H1 (cell line): ENCODE data around the gene CADM1. TPM values are rescaled to one million over a fixed set of nuclear protein-coding genes. Genes with fewer than 3 reads are reported as not detected.

Source experiments
- CTCF ChIA-PET: fragments of 300-600 bp; sonication (Branson Sonifier 250); formaldehyde crosslinking; loops from one replicate; lab custom pipeline; 2021; ENCODE audit not compliant: partially characterized antibody; lab: Charles Lee
- POLR2A ChIA-PET: fragments of 300-600 bp; sonication (Branson Sonifier 250); formaldehyde crosslinking; loops from one replicate; lab custom pipeline; 2021; ENCODE audit warnings: inconsistent platforms; ENCODE audit not compliant: partially characterized antibody; lab: Charles Lee
- DNase-seq, 2 experiments: peaks; one replicate each; pipeline versions ENCODE4 v3.0.0 to v3.0.0-alpha.2; 2010 to 2022; ENCODE audit warnings: low spot score in 2 of 2, low read depth in 1 of 2, mixed read lengths in 1 of 2
- FAIRE-seq: peaks from 2 replicates; lab custom pipeline; 2011; peaks lifted over from hg19 to GRCh38; lab: Jason Lieb, UNC
- H2AFZ ChIP-seq: 2 replicates; pipeline ENCODE4 v1.8.1; 2012; ENCODE audit warnings: low read length, inconsistent platforms
- H2AK5ac ChIP-seq: 2 replicates; pipeline ENCODE4 v1.6.1; 2013; ENCODE audit warnings: low read depth, low read length
- H2BK120ac ChIP-seq: replicated peaks from 2 replicates; pipeline ENCODE3; 2013; ENCODE audit warnings: low read depth, low read length, inconsistent platforms
- H2BK12ac ChIP-seq: 2 replicates; pipeline ENCODE4 v1.6.1; 2013; ENCODE audit warnings: low read depth, low read length
- H2BK15ac ChIP-seq: 2 replicates; pipeline ENCODE4 v1.6.1; 2013; ENCODE audit warnings: low read length
- H2BK20ac ChIP-seq: 2 replicates; pipeline ENCODE4 v1.6.1; 2013; ENCODE audit warnings: low read length
- H2BK5ac ChIP-seq: 2 replicates; pipeline ENCODE4 v1.6.1; 2013; ENCODE audit warnings: low read depth, low read length
- H3K14ac ChIP-seq: 2 replicates; pipeline ENCODE4 v1.6.1; 2013; ENCODE audit warnings: inconsistent platforms; ENCODE audit not compliant: insufficient read length
- H3K18ac ChIP-seq: 2 replicates; pipeline ENCODE4 v1.6.1; 2013; ENCODE audit warnings: low read length; ENCODE audit errors: extremely low read depth
- H3K23ac ChIP-seq: 2 replicates; pipeline ENCODE4 v1.6.1; 2013; ENCODE audit warnings: inconsistent platforms; ENCODE audit not compliant: insufficient read length
- H3K23me2 ChIP-seq: 2 replicates; pipeline ENCODE4 v1.6.1; 2013; ENCODE audit warnings: low read depth, low read length
- H3K27ac ChIP-seq: 2 replicates; pipeline ENCODE4 v1.6.1; 2011; ENCODE audit warnings: low read depth, low read length, inconsistent platforms
- H3K27me3 ChIP-seq, 4 experiments: replicated peaks in 1 of 4; 1 replicate in 1 of 4; 2 replicates in 3 of 4; pipeline versions ENCODE4 v1.6.1 to v1.8.1; 2011 to 2013; ENCODE audit warnings: low read length in 3 of 4, mild to moderate bottlenecking in 3 of 4, inconsistent platforms in 2 of 4, mixed read lengths in 2 of 4, moderate library complexity in 1 of 4; ENCODE audit not compliant: control insufficient read depth in 3 of 4, insufficient read depth in 3 of 4; ENCODE audit errors: extremely low read depth in 1 of 4
- H3K36me3 ChIP-seq, 4 experiments: 2 replicates each; pipeline versions ENCODE4 v1.6.1 to v1.8.1; 2011 to 2013; ENCODE audit warnings: mild to moderate bottlenecking in 4 of 4, low read length in 3 of 4, moderate library complexity in 2 of 4, control low read depth in 1 of 4, inconsistent platforms in 1 of 4; ENCODE audit not compliant: insufficient read depth in 4 of 4, control insufficient read depth in 2 of 4
- H3K4ac ChIP-seq: replicated peaks from 2 replicates; pipeline ENCODE3; 2013; ENCODE audit warnings: low read length, low read depth, mixed read lengths, inconsistent platforms; ENCODE audit not compliant: insufficient read length
- H3K4me1 ChIP-seq, 4 experiments: replicated peaks in 1 of 4; 1 replicate in 1 of 4; 2 replicates in 3 of 4; pipeline versions ENCODE4 v1.6.1 to v1.8.1; 2011 to 2013; ENCODE audit warnings: low read length in 3 of 4, inconsistent platforms in 2 of 4, mixed read lengths in 1 of 4; ENCODE audit not compliant: insufficient read depth in 4 of 4, control insufficient read depth in 3 of 4
- H3K4me2 ChIP-seq, 2 experiments: 2 replicates each; pipeline versions ENCODE4 v1.6.1 to v1.8.1; 2011 to 2013; ENCODE audit warnings: low read depth in 2 of 2, low read length in 2 of 2, control low read depth in 1 of 2, inconsistent platforms in 1 of 2, mild to moderate bottlenecking in 1 of 2; ENCODE audit not compliant: insufficient read depth in 1 of 2
- H3K4me3 ChIP-seq, 4 experiments: fragments of 200-600, 300-600 bp in 1 of 4; sonication (generic), shearing (Covaris generic), sonication (Bioruptor Twin) in 1 of 4; 2 replicates each; pipeline versions ENCODE4 v1.5.1 to v1.8.1; 2011 to 2016; ENCODE audit warnings: low read length in 4 of 4, low read depth in 3 of 4, control low read depth in 2 of 4, inconsistent platforms in 2 of 4, mild to moderate bottlenecking in 2 of 4, mixed read lengths in 1 of 4, moderate library complexity in 1 of 4; ENCODE audit not compliant: insufficient read depth in 2 of 4; ENCODE audit errors: extremely low read depth in 1 of 4
- H3K56ac ChIP-seq: replicated peaks from 2 replicates; pipeline ENCODE3; 2013; ENCODE audit warnings: low read depth, mild to moderate bottlenecking, mixed read lengths, low read length, inconsistent platforms; ENCODE audit not compliant: insufficient read length
- H3K79me1 ChIP-seq: 2 replicates; pipeline ENCODE4 v1.6.1; 2013; ENCODE audit warnings: low read depth, low read length, control low read depth
- H3K79me2 ChIP-seq, 2 experiments: 2 replicates each; pipeline versions ENCODE4 v1.6.1 to v1.8.1; 2012 to 2013; ENCODE audit warnings: low read length in 2 of 2, mild to moderate bottlenecking in 2 of 2, inconsistent platforms in 1 of 2; ENCODE audit not compliant: insufficient read depth in 2 of 2, control insufficient read depth in 1 of 2
- H3K9ac ChIP-seq, 4 experiments: replicated peaks in 1 of 4; 1 replicate in 1 of 4; 2 replicates in 3 of 4; pipeline versions ENCODE4 v1.6.1 to v1.8.1; 2011 to 2013; ENCODE audit warnings: low read depth in 3 of 4, low read length in 3 of 4, control low read depth in 2 of 4, mild to moderate bottlenecking in 2 of 4, moderate library complexity in 2 of 4, inconsistent platforms in 1 of 4; ENCODE audit errors: extremely low read depth in 1 of 4
- H3K9me3 ChIP-seq, 2 experiments: 2 replicates each; pipeline versions ENCODE4 v1.6.1 to v1.8.1; 2012 to 2013; ENCODE audit warnings: mild to moderate bottlenecking in 2 of 2, moderate library complexity in 2 of 2, control low read depth in 1 of 2, inconsistent platforms in 1 of 2, low read depth in 1 of 2, low read length in 1 of 2, mixed read lengths in 1 of 2; ENCODE audit not compliant: insufficient read depth in 2 of 2
- H4K20me1 ChIP-seq, 2 experiments: replicated peaks in 1 of 2; 2 replicates each; pipeline versions ENCODE3 to v1.8.1; 2011 to 2013; ENCODE audit warnings: inconsistent platforms in 2 of 2, low read length in 2 of 2, mild to moderate bottlenecking in 1 of 2; ENCODE audit not compliant: insufficient read depth in 2 of 2, control insufficient read depth in 1 of 2
- H4K5ac ChIP-seq: 2 replicates; pipeline ENCODE4 v1.6.1; 2013; ENCODE audit warnings: low read length, low read depth, mixed read lengths, inconsistent platforms; ENCODE audit not compliant: insufficient read length
- H4K8ac ChIP-seq: 2 replicates; pipeline ENCODE4 v1.8.0; 2013; ENCODE audit warnings: mild to moderate bottlenecking, moderate library complexity, low read length, inconsistent platforms; ENCODE audit not compliant: insufficient read depth; ENCODE audit errors: extremely low read depth
- H4K91ac ChIP-seq: replicated peaks from 2 replicates; pipeline ENCODE3; 2013; ENCODE audit warnings: low read length, mixed read lengths, inconsistent platforms; ENCODE audit not compliant: insufficient read length
- BCL11A ChIP-seq, 2 experiments: IDR thresholded peaks; one replicate each; pipeline ENCODE4 v1.6.1; 2011; ENCODE audit warnings: low read depth in 2 of 2, low read length in 2 of 2, mild to moderate bottlenecking in 2 of 2
- HDAC2 ChIP-seq, 2 experiments: fragments of 300-600 bp in 1 of 2; sonication (generic) in 1 of 2; IDR thresholded peaks; 2 replicates each; pipeline ENCODE4 v1.6.1; 2011 to 2012; ENCODE audit warnings: low read depth in 2 of 2, low read length in 2 of 2, mild to moderate bottlenecking in 2 of 2, moderate library complexity in 2 of 2, borderline replicate concordance in 1 of 2, inconsistent platforms in 1 of 2
- HDAC6 ChIP-seq: IDR thresholded peaks from one replicate; pipeline ENCODE4 v1.7.1; 2012; ENCODE audit warnings: low read depth, mild to moderate bottlenecking, inconsistent platforms, low read length, moderate library complexity
- RBBP5 ChIP-seq: IDR thresholded peaks from 2 replicates; pipeline ENCODE4 v1.7.1; 2012; ENCODE audit warnings: low read depth, mild to moderate bottlenecking, inconsistent platforms, low read length, moderate library complexity, borderline replicate concordance
- SUZ12 ChIP-seq: fragments of 200-600 bp; sonication (generic); IDR thresholded peaks from 2 replicates; pipeline ENCODE4 v1.6.1; 2012; ENCODE audit warnings: mild to moderate bottlenecking, inconsistent platforms, low read length, moderate library complexity, mixed read lengths
- WGBS, 2 experiments: shearing (Covaris generic) in 1 of 2; methylation state at CpG; one replicate each; pipeline versions ENCODE4 v1.1.6 to v1.1.7; 2013 to 2015; ENCODE audit warnings: low lambda C conversion rate in 2 of 2, mixed read lengths in 2 of 2, inconsistent platforms in 1 of 2, low coverage in 1 of 2, missing lambda C conversion rate in 1 of 2; ENCODE audit not compliant: insufficient replicate concordance in 2 of 2, insufficient coverage in 1 of 2, insufficient read length in 1 of 2; ENCODE audit errors: extremely low coverage in 1 of 2, missing lambda C conversion rate in 1 of 2; 5-methylcytosine and 5-hydroxymethylcytosine counted together
- polyA plus RNA-seq, 7 experiments: library from polyadenylated mRNA; depleted of rRNA in 3 of 7; stranded (reverse) in 5 of 7; unstranded in 2 of 7; fragments of >200 nt in 5 of 7; fragments of 200-250 nt in 2 of 7; gene quantifications; 1 replicate in 5 of 7; 2 replicates in 1 of 7; 4 replicates in 1 of 7; pipeline versions ENCODE4 v1.2.1 to v1.2.3, GENCODE V29; 2011 to 2013; ENCODE audit warnings: missing spikeins in 2 of 7, mixed read lengths in 2 of 7
- total RNA-seq: library from RNA; stranded (reverse); fragmentation: NEBNext Ultra II Directional; extraction: Animal tissue kit (Norgen Biotek cat#: 25700); gene quantifications from 2 replicates; pipeline ENCODE4 v1.2.1, GENCODE V29; 2021

Gene CADM1
- total and polyA plus RNA-seq, 2 of the 8 experiments (the other 6 are each of a cell fraction or from before 2014, with no cell fraction given), result 8.3 to 25.3 TPM

- Histone ChIP-seq H2BK5ac (no peak overlapping the region), H3K79me1 (no peaks in the 10 kb centered on the region), H2AFZ (no peak overlapping the region), H2BK20ac (no peak overlapping the region), H3K27me3 (no peaks in the 10 kb centered on the region), H4K20me1 (no peaks in the 10 kb centered on the region), H4K8ac (no peak overlapping the region), H4K91ac (no peak overlapping the region), H3K9me3 (no peaks in the 10 kb centered on the region), H3K4ac (no peak overlapping the region), H2BK12ac (no peak overlapping the region), H3K9ac (no peak overlapping the region), H3K4me3 (no peak overlapping the region), H2AK5ac (no peak overlapping the region), H3K18ac (no peak overlapping the region), H3K4me2 (no peak overlapping the region), H3K36me3 (no peaks in the 10 kb centered on the region), H3K14ac (no peak overlapping the region), H3K23me2 (no peaks in the 10 kb centered on the region), H2BK15ac (no peak overlapping the region), H3K79me2 (no peaks in the 10 kb centered on the region), H3K4me1 (peaks cover 0 to 6% (median 0%) of the 10 kb centered on the region in 4 experiments; a peak in 2 of 7 replicates), H3K56ac (no peak overlapping the region), H4K5ac (no peak overlapping the region), H3K27ac (no peak overlapping the region)
- POLR2A ChIA-PET, result no interaction called here
- no peak for DNase-seq
- WGBS, 2 experiments, result 98% methylated on average over 3 of the region's 3 CpGs; no CpG with 5 or more reads in 1 of the 2 experiments
- CTCF ChIA-PET, result interaction anchor here (0.7 kb wide), 1 partner anchor 109 kb away, joined by 4 read pairs; no protein-coding TSS in a partner anchor
- TF ChIP-seq BCL11A (IDR thresholded peaks at IDR 0.05; ENCODE audit: low read depth in 2 of 2, low read length in 2 of 2) (no peak), HDAC6 (no peak), HDAC2 (IDR thresholded peaks at IDR 0.05; ENCODE audit: borderline replicate concordance in 1 of 2, low read depth in 2 of 2, low read length in 2 of 2) (no peak), SUZ12 (no peak), RBBP5 (no peak)
- TF ChIP-seq, all 59 proteins: peak for 0
- FAIRE-seq, result no peak
- Histone ChIP-seq H2BK120ac (no peak overlapping the region), H3K23ac (no peak overlapping the region)
Measured at GRCh38 chr11:115363921-115364320, 140.3 kb downstream of the CADM1 start.
